Keratinocyte (primary cell): ENCODE results near the gene HEXD. TPM values are rescaled to one million over a fixed set of nuclear protein-coding genes. Genes with fewer than 3 reads are reported as not detected.

Experiments used
- DNase-seq: peaks from one replicate; pipeline ENCODE4 v3.0.0-alpha.2; 2011; ENCODE audit warnings: low read depth, missing footprints, low spot score
- FAIRE-seq: peaks from 2 replicates; lab custom pipeline; 2011; peaks lifted over from hg19 to GRCh38; lab: Jason Lieb, UNC
- H2AFZ ChIP-seq: 2 replicates; pipeline ENCODE4 v1.6.0; 2012; ENCODE audit warnings: low read length, control low read depth, inconsistent platforms; ENCODE audit not compliant: control insufficient read depth
- H3K27ac ChIP-seq: 2 replicates; pipeline ENCODE4 v1.5.1; 2011; ENCODE audit warnings: low read length; ENCODE audit not compliant: control insufficient read depth, insufficient read depth
- H3K27me3 ChIP-seq: 3 replicates; pipeline ENCODE4 v1.6.0; 2011; ENCODE audit warnings: low read length; ENCODE audit not compliant: control insufficient read depth, insufficient read depth; ENCODE audit errors: extremely low read depth
- H3K36me3 ChIP-seq, 2 experiments: 2 replicates in 1 of 2; 3 replicates in 1 of 2; pipeline ENCODE4 v1.5.1; 2011; ENCODE audit warnings: low read length in 2 of 2, mild to moderate bottlenecking in 1 of 2; ENCODE audit not compliant: control insufficient read depth in 2 of 2, insufficient read depth in 2 of 2; ENCODE audit errors: extremely low read depth in 1 of 2
- H3K4me1 ChIP-seq: 3 replicates; pipeline ENCODE4 v1.5.1; 2011; ENCODE audit warnings: low read length; ENCODE audit not compliant: control insufficient read depth, insufficient read depth; ENCODE audit errors: extremely low read depth
- H3K4me2 ChIP-seq: 3 replicates; pipeline ENCODE4 v1.6.0; 2011; ENCODE audit warnings: low read depth, low read length; ENCODE audit not compliant: control insufficient read depth, insufficient read depth; ENCODE audit errors: extremely low read depth
- H3K4me3 ChIP-seq, 3 experiments: fragments of 200-600 bp in 1 of 3; sonication (generic) in 1 of 3; 2 replicates in 2 of 3; 3 replicates in 1 of 3; pipeline ENCODE4 v1.5.1; 2011 to 2016; ENCODE audit warnings: low read length in 3 of 3, mild to moderate bottlenecking in 3 of 3, control low read depth in 2 of 3, inconsistent platforms in 1 of 3, low read depth in 1 of 3, mixed read lengths in 1 of 3, mixed run types in 1 of 3, moderate library complexity in 1 of 3; ENCODE audit not compliant: control insufficient read depth in 2 of 3, insufficient read depth in 2 of 3; ENCODE audit errors: extremely low read depth in 1 of 3
- H3K79me2 ChIP-seq: 2 replicates; pipeline ENCODE4 v1.6.0; 2012; ENCODE audit warnings: low read length; ENCODE audit not compliant: control insufficient read depth, insufficient read depth
- H3K9ac ChIP-seq: 3 replicates; pipeline ENCODE4 v1.6.0; 2011; ENCODE audit warnings: low read length; ENCODE audit not compliant: control insufficient read depth, insufficient read depth; ENCODE audit errors: extremely low read depth
- H3K9me1 ChIP-seq: 3 replicates; pipeline ENCODE4 v1.6.0; 2011; ENCODE audit warnings: low read length; ENCODE audit not compliant: control insufficient read depth, insufficient read depth; ENCODE audit errors: extremely low read depth
- H3K9me3 ChIP-seq: 2 replicates; pipeline ENCODE4 v1.5.1; 2012; ENCODE audit warnings: low read depth, low read length; ENCODE audit not compliant: control insufficient read depth
- H4K20me1 ChIP-seq: 3 replicates; pipeline ENCODE4 v1.6.0; 2011; ENCODE audit warnings: low read length; ENCODE audit not compliant: control insufficient read depth, insufficient read depth; ENCODE audit errors: extremely low read depth
- EZH2 ChIP-seq: IDR thresholded peaks from one replicate; pipeline ENCODE4 v1.6.1; 2012; ENCODE audit warnings: inconsistent platforms, mild to moderate bottlenecking, low read length, moderate library complexity
- dilution Hi-C: fragments of 300-500 bp; cut with MboI; formaldehyde crosslinking; loops from one replicate; pipeline ENCODE4 v1.7.0; 2020; ENCODE audit warnings: low sequenced_read_pairs; ENCODE audit not compliant: extremely low pct_ligation_motif_present
- polyA plus RNA-seq, 5 experiments: library from polyadenylated mRNA; depleted of rRNA in 3 of 5; stranded (reverse) in 3 of 5; stranded (forward) in 1 of 5; unstranded in 1 of 5; fragments of >200 nt; gene quantifications; 1 replicate in 1 of 5; 2 replicates in 3 of 5; 3 replicates in 1 of 5; pipeline versions ENCODE4 v1.2.1 to v1.2.3, GENCODE V29; 2011 to 2012; ENCODE audit warnings: missing spikeins in 2 of 5, low read depth in 1 of 5, low replicate concordance in 1 of 5
- TF ChIP-seq, protein P1 (sequence below), 3 experiments: IDR thresholded peaks in 1 of 3; conservative IDR thresholded peaks in 1 of 3; optimal IDR thresholded peaks in 1 of 3; 2 replicates in 2 of 3; 3 replicates in 1 of 3; pipeline versions ENCODE3 to v1.5.1; 2011; ENCODE audit warnings: low read length in 3 of 3, mild to moderate bottlenecking in 3 of 3, moderate library complexity in 2 of 3, control low read depth in 1 of 3, inconsistent platforms in 1 of 3; ENCODE audit not compliant: insufficient read depth in 2 of 3; ENCODE audit errors: extremely low read depth in 1 of 3

Gene HEXD
- polyA plus RNA-seq, 1 donor (not counting 4 experiments of a cell fraction or from before 2014, with no cell fraction given): 5.6 TPM

DNA sequence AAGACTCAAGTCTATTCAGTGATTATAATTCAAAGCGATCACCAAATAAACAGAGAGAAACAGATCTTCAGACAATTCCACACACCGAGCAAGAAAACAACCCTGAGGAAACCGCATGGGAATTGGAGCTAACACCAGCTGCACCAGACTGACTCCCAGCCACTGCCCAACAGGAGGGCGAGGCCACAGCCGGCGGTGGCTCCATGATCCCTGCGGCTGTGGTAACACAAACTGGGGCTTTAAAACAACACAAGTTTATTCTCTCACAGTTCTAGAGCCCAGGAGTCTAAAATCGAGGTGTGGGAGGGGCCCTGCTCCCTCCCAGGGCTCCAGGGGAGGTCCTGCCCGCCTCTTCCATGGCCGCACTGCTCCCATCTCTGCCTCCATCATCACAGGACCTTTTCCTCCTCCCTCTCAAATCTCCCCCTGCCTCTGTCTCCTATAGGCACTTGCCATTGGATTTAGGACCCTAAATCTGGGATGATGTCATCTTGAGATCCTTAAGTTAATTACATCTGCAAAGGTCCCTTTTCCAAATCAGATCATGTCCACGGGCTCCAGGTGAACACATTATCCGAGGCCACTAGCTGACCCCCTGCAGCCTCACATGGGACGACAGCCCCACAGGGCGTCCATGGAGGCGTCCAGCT lies 9.7 kb upstream of the HEXD start:
- H3K36me3 ChIP-seq: peaks cover 3 to 8% of the 10 kb centered on the region in 2 experiments

DNA sequence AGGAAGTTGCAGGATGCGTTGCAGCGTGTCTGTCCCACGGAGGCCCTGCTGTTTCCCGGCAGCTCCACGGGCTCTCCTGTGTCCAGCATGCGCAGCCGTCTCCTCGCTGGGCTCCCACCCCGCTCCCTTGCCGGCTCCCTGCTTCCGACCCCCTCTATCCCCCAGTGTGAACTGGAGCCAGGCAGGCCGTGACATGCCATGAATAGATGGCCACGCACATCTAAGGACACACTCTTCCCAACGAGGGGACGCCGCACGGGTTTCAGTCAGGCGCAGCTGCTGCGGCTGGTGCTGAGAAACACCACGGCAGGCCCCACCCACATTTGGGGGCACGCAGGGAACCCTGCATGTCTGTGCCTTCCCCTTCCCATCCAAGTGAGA lies 9.2 kb upstream of the HEXD start:
- Histone ChIP-seq H3K4me3 (no peak overlapping the region), H3K9me1 (no peaks in the 10 kb centered on the region), H3K79me2 (no peaks in the 10 kb centered on the region), H3K27me3 (no peaks in the 10 kb centered on the region), H3K36me3 (peaks cover 3 to 4% of the 10 kb centered on the region in 2 experiments), H3K9ac (no peak overlapping the region), H3K4me1 (no peaks in the 10 kb centered on the region), H3K9me3 (no peaks in the 10 kb centered on the region), H3K27ac (no peak overlapping the region), H2AFZ (no peak overlapping the region), H4K20me1 (peaks cover 4% of the 10 kb centered on the region), H3K4me2 (no peak overlapping the region)
- no peak for TF ChIP-seq EZH2
- TF ChIP-seq, protein P1, sequence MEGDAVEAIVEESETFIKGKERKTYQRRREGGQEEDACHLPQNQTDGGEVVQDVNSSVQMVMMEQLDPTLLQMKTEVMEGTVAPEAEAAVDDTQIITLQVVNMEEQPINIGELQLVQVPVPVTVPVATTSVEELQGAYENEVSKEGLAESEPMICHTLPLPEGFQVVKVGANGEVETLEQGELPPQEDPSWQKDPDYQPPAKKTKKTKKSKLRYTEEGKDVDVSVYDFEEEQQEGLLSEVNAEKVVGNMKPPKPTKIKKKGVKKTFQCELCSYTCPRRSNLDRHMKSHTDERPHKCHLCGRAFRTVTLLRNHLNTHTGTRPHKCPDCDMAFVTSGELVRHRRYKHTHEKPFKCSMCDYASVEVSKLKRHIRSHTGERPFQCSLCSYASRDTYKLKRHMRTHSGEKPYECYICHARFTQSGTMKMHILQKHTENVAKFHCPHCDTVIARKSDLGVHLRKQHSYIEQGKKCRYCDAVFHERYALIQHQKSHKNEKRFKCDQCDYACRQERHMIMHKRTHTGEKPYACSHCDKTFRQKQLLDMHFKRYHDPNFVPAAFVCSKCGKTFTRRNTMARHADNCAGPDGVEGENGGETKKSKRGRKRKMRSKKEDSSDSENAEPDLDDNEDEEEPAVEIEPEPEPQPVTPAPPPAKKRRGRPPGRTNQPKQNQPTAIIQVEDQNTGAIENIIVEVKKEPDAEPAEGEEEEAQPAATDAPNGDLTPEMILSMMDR (optimal IDR thresholded peaks at IDR 0.05 in 1 of 3, IDR thresholded peaks at IDR 0.05 in 1 of 3, conservative IDR thresholded peaks at IDR 0.05 in 1 of 3; ENCODE audit: extremely low read depth in 1 of 3, insufficient read depth in 2 of 3, low read length in 3 of 3): no peak
- dilution Hi-C loops: no loop called here
- no peak for FAIRE-seq
- DNase-seq: no peak

More for the DNA sequence above, 9.7 kb upstream of the HEXD start:
- Histone ChIP-seq H3K9me3 (no peaks in the 10 kb centered on the region), H3K4me3 (no peak overlapping the region), H3K9me1 (no peaks in the 10 kb centered on the region), H4K20me1 (peaks cover 4% of the 10 kb centered on the region), H3K4me2 (no peak overlapping the region), H3K4me1 (no peaks in the 10 kb centered on the region), H3K9ac (no peak overlapping the region), H3K27ac (no peak overlapping the region), H3K79me2 (no peaks in the 10 kb centered on the region), H3K27me3 (no peaks in the 10 kb centered on the region), H2AFZ (no peak overlapping the region)
- DNase-seq: no peak
- dilution Hi-C loops: no loop called here
- no peak for TF ChIP-seq EZH2
- TF ChIP-seq, protein P1 (optimal IDR thresholded peaks at IDR 0.05 in 1 of 3, IDR thresholded peaks at IDR 0.05 in 1 of 3, conservative IDR thresholded peaks at IDR 0.05 in 1 of 3; ENCODE audit: extremely low read depth in 1 of 3, insufficient read depth in 2 of 3, low read length in 3 of 3): no peak
- FAIRE-seq: no peak
